ENCODE results near the gene NRTN. TPM values are rescaled to one million over a fixed set of nuclear protein-coding genes. Genes with fewer than 3 reads are reported as not detected.
"Not testable (repeated sequence)": the region's sequence is repeated elsewhere in the genome, so short reads cannot be mapped to it uniquely, and the experiment has no call there.

NRTN gene
- total and polyA plus RNA-seq, 2 experiments from 2014 or later, result 4.0 to 5.5 TPM

- H3K4me3 ChIP-seq; H3K79me2 ChIP-seq (replicated peaks; ENCODE audit: insufficient read depth); H3K9me2 ChIP-seq (ENCODE audit: insufficient read depth); DNase-seq (ENCODE audit: low spot score); H3K27ac Mint-ChIP-seq; H3K9me3 Mint-ChIP-seq; H3K4me3 Mint-ChIP-seq; H2AFZ ChIP-seq; H3K27ac ChIP-seq (ENCODE audit: low read depth); H3F3A ChIP-seq (replicated peaks; ENCODE audit: low read depth); H3K27me3 Mint-ChIP-seq (ENCODE audit: insufficient read depth, low read depth, poor library complexity); H3K4me1 ChIP-seq (ENCODE audit: insufficient read depth); ATAC-seq; H3K27me3 ChIP-seq (ENCODE audit: insufficient read depth); H3K36me3 Mint-ChIP-seq (ENCODE audit: low read depth); H3K36me3 ChIP-seq (ENCODE audit: insufficient read depth); H4K20me1 ChIP-seq (replicated peaks; ENCODE audit: insufficient read depth); H3K4me2 ChIP-seq; H3K4me1 Mint-ChIP-seq: not testable (repeated sequence)
Observed at GRCh38 chr19:5847846-5848245, 43.0 kb downstream of the NRTN start.

- ATAC-seq; H3K9me3 Mint-ChIP-seq; H3F3A ChIP-seq (replicated peaks; ENCODE audit: low read depth); H3K27me3 ChIP-seq (ENCODE audit: insufficient read depth); H3K36me3 Mint-ChIP-seq (ENCODE audit: low read depth); H3K27me3 Mint-ChIP-seq (ENCODE audit: insufficient read depth, low read depth, poor library complexity); H3K27ac ChIP-seq (ENCODE audit: low read depth); H3K4me1 Mint-ChIP-seq; H2AFZ ChIP-seq; H3K4me2 ChIP-seq; H3K4me3 ChIP-seq; H4K20me1 ChIP-seq (replicated peaks; ENCODE audit: insufficient read depth); H3K27ac Mint-ChIP-seq; H3K4me1 ChIP-seq (ENCODE audit: insufficient read depth); H3K79me2 ChIP-seq (replicated peaks; ENCODE audit: insufficient read depth); DNase-seq (ENCODE audit: low spot score); H3K4me3 Mint-ChIP-seq; H3K9me2 ChIP-seq (ENCODE audit: insufficient read depth); H3K36me3 ChIP-seq (ENCODE audit: insufficient read depth): not testable (repeated sequence)
Observed at GRCh38 chr19:5848621-5849020, 43.8 kb downstream of the NRTN start.

GRCh38 chr19:5850189-5850588 is 45.3 kb downstream of the NRTN start:
- Histone ChIP-seq H3F3A (replicated peaks; ENCODE audit: low read depth) (no peaks in the 10 kb centered on the region), H4K20me1 (replicated peaks; ENCODE audit: insufficient read depth) (no peaks in the 10 kb centered on the region), H3K9me2 (ENCODE audit: insufficient read depth) (no peaks in the 10 kb centered on the region), H3K36me3 (ENCODE audit: insufficient read depth) (no peaks in the 10 kb centered on the region), H2AFZ (no peak overlapping the region), H3K27ac (ENCODE audit: low read depth) (no peak overlapping the region), H3K4me3 (no peak overlapping the region), H3K4me1 (ENCODE audit: insufficient read depth) (no peaks in the 10 kb centered on the region), H3K79me2 (replicated peaks; ENCODE audit: insufficient read depth) (no peaks in the 10 kb centered on the region), H3K4me2 (no peak overlapping the region), H3K27me3 (ENCODE audit: insufficient read depth) (no peaks in the 10 kb centered on the region)
- no peaks in the 10 kb centered on the region for H3K36me3 Mint-ChIP-seq (ENCODE audit: low read depth)
- ATAC-seq, result no peak
- H3K27me3 Mint-ChIP-seq (ENCODE audit: insufficient read depth, low read depth, poor library complexity), result peaks cover 8% of the 10 kb centered on the region
- no peak for DNase-seq (ENCODE audit: low spot score)
- H3K9me3 Mint-ChIP-seq, result 0 out of 3 replicates have a peak, but pooled peaks cover 6% of the 10 kb centered on the region
- H3K27ac Mint-ChIP-seq, result no peak overlapping the region
- H3K4me3 Mint-ChIP-seq, result no peak overlapping the region
- H3K4me1 Mint-ChIP-seq, result no peaks in the 10 kb centered on the region
- no peak for TF ChIP-seq EZH2phosphoT487 (IDR thresholded peaks at IDR 0.05; ENCODE audit: unreplicated experiment)
- no peak for TF ChIP-seq CREB1 (CRISPR knock-in tag; IDR thresholded peaks at IDR 0.05; ENCODE audit: low read depth)
- no peak for TF ChIP-seq POLR2AphosphoS5 (IDR thresholded peaks at IDR 0.05; ENCODE audit: low read depth)
- no peak for TF ChIP-seq ETS1 (IDR thresholded peaks at IDR 0.05)
- TF ChIP-seq EZH2 (IDR thresholded peaks at IDR 0.05; ENCODE audit: low read depth, unreplicated experiment), result no peak
- no peak for TF ChIP-seq CTCF (conservative IDR thresholded peaks at IDR 0.05; ENCODE audit: low read depth in 2 of 2)
- TF ChIP-seq REST (IDR thresholded peaks at IDR 0.05; ENCODE audit: unreplicated experiment), result no peak
- no peak for TF ChIP-seq ZNF331 (CRISPR knock-in tag; IDR thresholded peaks at IDR 0.05; ENCODE audit: low read depth)
- TF ChIP-seq STAT1 (IDR thresholded peaks at IDR 0.05; ENCODE audit: unreplicated experiment), result no peak
